ENCODE data around the gene TBATA.

TBATA gene

GRCh38 chr10:70761727-70762350 lies 23.3 kb downstream of the TBATA start:
- DNase-seq (ENCODE audit: low spot score): no peak

GRCh38 chr10:70761031-70761601 lies 24.1 kb downstream of the TBATA start:
- DNase-seq (ENCODE audit: low spot score): no peak

DNA sequence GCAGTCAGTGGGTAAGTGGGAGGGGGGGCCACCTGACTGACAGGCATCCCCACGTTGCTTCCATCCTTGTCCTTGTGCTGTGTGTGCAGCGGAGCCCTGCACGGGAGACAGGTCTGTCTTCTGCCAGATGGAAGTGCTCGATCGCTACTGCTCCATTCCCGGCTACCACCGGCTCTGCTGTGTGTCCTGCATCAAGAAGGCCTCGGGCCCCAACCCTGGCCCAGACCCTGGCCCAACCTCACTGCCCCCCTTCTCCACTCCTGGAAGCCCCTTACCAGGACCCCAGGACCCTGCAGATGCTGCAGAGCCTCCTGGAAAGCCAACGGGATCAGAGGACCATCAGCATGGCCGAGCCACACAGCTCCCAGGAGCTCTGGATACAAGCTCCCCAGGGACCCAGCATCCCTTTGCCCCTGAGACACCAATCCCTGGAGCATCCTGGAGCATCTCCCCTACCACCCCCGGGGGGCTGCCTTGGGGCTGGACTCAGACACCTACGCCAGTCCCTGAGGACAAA lies 24.8 kb downstream of the TBATA start:
- DNase-seq (ENCODE audit: low spot score): no peak

- DNase-seq (ENCODE audit: low spot score): no peak
Measured at GRCh38 chr10:70759781-70760180, 25.4 kb downstream of the TBATA start.

- no peak for DNase-seq (ENCODE audit: low spot score)
Measured at GRCh38 chr10:70758757-70759514, 26.2 kb downstream of the TBATA start.

DNA sequence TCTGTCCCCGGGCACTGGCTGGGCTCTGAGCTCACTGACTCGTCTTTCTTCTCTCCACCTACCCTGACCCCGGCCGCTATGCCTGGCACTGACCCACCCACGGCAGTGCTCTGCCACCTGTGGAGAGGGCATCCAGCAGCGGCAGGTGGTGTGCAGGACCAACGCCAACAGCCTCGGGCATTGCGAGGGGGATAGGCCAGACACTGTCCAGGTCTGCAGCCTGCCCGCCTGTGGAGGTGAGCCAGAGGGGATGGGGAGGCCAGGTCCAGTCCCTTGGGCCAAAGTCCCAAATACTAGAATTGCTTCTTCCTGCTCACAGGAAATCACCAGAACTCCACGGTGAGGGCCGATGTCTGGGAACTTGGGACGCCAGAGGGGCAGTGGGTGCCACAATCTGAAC lies 27.3 kb downstream of the TBATA start:
- no peak for DNase-seq (ENCODE audit: low spot score)

- no peak for DNase-seq (ENCODE audit: low spot score)
Measured at GRCh38 chr10:70756700-70757360, 28.3 kb downstream of the TBATA start.

- no peak for DNase-seq (ENCODE audit: low spot score)
Measured at GRCh38 chr10:70753841-70754621, 31.1 kb downstream of the TBATA start.

DNA sequence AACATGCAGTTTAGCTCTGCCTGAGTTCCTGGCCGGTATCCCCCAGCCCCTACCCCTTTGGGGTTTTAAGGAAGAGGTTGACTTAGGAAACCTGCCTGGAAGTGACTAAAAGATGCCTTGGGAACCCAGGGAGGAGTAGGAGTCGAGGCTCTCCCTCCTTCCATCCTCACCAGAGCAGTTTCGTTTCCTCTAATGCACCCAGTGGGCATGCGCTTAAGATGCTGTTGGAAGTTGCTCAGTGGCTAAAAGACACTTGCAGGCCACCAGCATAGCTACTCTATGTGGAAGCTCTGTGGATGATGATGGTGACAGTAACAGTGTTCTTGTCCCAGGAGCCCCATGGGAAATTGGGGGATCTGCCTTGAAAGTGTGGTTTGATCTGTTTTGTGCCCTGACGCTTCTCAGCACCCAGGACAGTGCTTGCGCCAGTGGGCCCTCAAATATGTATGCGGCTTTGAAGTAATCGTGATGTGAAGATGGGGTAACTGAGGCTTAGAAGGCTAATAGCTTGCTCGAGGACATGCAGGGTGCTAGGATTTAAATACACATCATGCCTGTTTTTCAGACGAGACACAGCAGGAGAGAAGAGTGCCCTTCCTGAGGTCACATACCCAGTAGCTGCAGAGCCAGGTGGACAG lies 32.0 kb downstream of the TBATA start:
- no peak for DNase-seq (ENCODE audit: low spot score)

GRCh38 chr10:70752571-70752970 lies 32.6 kb downstream of the TBATA start:
- DNase-seq (ENCODE audit: low spot score): no peak

- DNase-seq (ENCODE audit: low spot score): no peak
Measured at GRCh38 chr10:70751991-70752390, 33.2 kb downstream of the TBATA start.

- DNase-seq (ENCODE audit: low spot score): no peak
Measured at GRCh38 chr10:70751356-70751755, 33.8 kb downstream of the TBATA start.

DNA sequence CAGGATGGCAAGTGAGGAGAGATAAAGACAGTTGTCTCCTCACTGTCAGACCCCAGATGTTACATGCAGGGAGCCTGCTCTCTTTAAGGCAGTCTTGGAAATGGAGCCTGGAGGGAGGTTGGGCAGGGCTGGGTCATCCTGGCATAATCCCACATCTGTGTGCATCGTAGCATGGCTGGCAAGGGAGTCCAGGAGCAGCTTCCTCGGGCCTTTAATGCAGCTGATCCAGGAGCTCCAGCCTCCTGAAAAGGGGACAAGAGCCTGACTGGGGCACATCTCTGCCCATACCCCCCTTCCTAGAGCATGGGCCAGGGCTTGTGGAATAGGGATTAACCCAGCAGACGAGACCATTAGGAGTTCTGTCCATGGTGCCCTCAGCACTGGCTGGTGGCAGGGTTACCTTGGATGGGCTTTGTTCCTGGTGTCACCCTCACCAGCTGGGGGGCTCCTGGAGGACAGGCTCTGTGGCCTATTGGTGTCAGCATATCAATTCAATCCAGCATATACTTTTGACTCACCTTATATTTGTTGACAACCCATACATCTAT lies 34.9 kb downstream of the TBATA start:
- no peak for DNase-seq (ENCODE audit: low spot score)

DNA sequence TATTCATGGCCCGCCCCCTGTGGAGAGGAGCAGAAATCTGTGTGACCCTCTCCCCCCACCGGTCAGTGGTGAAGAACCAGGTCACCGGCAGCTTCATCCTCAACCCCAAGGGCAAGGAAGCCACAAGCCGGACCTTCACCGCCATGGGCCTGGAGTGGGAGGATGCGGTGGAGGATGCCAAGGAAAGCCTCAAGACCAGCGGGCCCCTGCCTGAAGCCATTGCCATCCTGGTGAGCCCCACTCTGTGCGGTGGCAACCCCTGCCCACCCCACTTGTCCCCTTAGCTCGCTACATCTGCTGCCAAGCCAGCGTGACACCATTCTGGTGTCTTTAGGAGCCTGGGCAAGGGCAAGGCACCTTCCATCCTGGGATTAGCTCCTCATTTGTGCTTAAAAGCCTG lies 35.4 kb downstream of the TBATA start:
- no peak for DNase-seq (ENCODE audit: low spot score)

GRCh38 chr10:70748801-70749573 lies 36.2 kb downstream of the TBATA start:
- no peak for DNase-seq (ENCODE audit: low spot score)

DNA sequence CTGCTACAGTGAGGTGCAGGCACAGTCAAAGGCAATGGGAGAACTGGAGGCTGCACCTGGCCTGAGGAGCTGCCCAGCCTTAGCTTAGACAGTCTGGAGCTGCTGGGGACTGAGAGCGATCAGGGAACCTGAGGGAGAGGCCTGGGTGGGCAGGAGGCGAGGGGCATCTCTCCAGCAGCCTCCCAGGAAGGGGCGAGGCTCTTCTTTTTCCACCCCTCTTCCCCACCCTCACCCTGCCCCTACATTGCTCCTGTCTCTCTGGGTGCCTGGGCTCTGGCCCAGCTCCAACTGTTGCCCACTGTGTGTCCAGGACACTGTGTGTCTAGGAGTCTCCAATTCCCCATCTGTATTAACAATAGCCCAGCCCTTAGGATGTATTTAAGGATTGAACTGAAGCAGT lies 36.9 kb downstream of the TBATA start:
- DNase-seq (ENCODE audit: low spot score): no peak

- DNase-seq (ENCODE audit: low spot score): no peak
Measured at GRCh38 chr10:70747192-70747965, 37.8 kb downstream of the TBATA start.

GRCh38 chr10:70745555-70745954 lies 39.6 kb downstream of the TBATA start:
- DNase-seq (ENCODE audit: low spot score): no peak

- DNase-seq (ENCODE audit: low spot score): no peak
Measured at GRCh38 chr10:70744617-70745143, 40.5 kb downstream of the TBATA start.

Data from left forelimb (tissue), 1 donor.